IPS DF 4.7 (cell line): Measurements from ENCODE around the gene AKT3.
"Not testable (repeated sequence)": the region's sequence is repeated elsewhere in the genome, so short reads cannot be mapped to it uniquely, and the experiment has no call there.

Experiments used
- DNase-seq: peaks from one replicate; pipeline ENCODE4 v3.0.0-alpha.2; 2013; ENCODE audit warnings: low spot score; ENCODE audit errors: extremely low read depth

The AKT3 gene

GRCh38 chr1:243842161-243842560 lies 7.9 kb downstream of the AKT3 start:
- DNase-seq = no peak

DNA sequence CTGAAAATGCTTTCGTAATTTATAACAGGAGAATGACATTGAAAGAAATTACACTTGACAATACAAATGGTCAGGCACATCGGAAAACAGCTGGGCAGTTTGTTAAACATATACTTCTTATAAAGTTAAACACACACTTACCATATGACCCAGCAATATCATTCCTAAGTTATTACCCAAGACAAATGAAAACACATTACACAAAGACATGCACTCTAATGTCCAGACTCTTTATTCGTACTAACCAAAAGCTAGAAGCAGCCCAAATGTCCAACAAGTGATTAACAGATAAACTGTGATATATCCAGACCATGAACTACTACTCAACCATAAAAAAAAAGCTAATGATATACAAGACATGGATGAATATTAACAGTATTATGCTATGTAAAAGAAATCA lies 8.5 kb downstream of the AKT3 start:
- no peak for DNase-seq

GRCh38 chr1:243837907-243838535 lies 12.0 kb downstream of the AKT3 start:
- DNase-seq = no peak

GRCh38 chr1:243834130-243834529 lies 15.9 kb downstream of the AKT3 start:
- DNase-seq = no peak

DNA sequence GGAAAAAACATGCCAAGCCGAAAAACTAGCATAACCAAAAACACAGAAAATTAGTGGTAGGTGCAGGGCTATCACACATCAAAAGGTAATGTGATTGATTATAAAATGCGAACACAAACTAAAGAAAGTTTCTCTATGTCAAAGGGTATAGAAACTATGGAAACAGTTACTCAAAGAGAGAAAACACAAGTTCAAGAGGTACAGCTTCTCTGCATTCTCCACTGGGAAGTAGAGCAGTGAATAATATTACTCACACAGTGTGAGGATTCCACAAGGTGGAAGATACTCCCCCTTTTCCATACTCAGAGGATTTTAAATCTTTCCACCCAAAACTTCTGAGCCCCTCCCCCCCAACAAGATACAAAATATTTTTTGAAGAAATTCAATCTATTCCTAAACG lies 18.6 kb downstream of the AKT3 start:
- DNase-seq = no peak

DNA sequence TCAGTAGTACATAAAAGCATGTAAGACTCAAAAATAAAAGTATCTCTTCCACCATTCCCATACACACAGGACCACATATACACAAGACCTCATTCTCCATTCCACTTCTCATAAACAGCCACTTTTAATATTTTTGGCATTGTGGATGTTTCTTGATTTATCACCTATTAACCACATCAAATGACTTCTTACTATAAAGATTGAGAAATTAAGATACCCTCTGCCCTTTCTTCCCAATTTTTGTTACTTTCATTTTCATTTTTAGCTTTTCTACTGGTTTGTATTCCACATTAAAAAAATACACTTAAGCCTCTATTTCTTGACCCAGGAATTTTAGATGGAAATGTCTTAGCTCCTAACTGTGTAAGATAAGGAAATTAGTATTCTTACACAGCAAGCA lies 22.8 kb downstream of the AKT3 start:
- DNase-seq = no peak

DNA sequence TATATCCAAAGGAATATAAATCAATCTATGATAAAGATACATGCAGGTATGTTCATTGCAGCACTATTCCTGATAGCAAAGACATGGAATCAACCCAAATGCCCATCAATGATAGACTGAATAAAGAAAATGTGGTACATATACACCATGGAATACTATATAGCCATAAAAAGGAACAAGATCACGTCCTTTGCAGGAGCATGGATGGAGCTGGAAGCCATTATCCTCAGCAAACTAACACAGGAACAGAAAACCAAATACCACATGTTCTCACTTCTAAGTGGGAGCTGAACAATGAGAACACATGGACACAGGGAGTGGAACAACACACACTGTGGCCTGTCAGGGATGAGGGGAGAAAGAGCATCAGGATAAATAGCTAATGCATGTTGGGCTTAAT lies 25.1 kb downstream of the AKT3 start:
- DNase-seq = not testable (repeated sequence)

DNA sequence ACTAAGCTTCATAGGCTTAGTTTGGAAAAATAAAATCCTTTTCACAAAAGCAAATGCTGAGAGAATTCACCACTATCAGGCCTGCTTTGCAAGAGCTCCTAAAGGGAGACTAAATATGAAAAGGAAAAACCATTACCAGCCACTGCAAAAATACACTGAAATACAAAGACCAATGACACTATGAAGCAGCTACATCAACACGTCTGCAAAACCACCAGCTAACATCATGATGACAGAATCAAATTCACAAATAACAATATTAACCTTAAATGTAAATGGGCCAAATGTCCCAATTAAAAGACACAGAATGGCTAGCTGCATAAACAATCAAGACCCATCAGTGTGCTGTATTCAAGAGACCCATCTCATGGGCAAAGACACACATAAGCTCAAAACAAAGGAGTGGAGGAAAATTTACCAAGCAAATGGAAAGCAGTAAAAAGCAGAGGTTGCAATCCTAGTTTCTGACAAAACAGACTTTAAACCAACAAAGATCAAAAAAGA lies 28.8 kb downstream of the AKT3 start:
- no peak for DNase-seq

GRCh38 chr1:243819438-243819839 lies 30.6 kb downstream of the AKT3 start:
- no peak for DNase-seq

DNA sequence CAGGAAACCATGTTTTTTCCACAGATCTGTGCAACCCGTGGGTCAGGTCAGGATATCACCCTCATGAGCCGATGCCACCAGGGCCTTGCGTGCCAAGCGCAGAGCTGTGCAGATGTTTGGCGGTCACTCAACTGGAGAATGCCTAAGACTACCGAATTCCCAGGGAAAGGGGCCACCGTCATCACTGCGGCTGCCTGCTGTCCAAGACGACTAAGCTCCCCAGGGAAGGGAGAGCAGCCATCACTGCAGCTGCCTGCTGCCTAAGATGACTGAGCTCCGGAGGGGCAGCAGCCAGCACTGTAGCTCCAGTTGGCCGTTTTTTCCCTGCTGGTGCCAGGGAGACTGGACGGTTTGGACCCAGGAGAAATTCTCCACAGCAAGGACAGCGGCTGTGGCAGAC lies 31.1 kb downstream of the AKT3 start:
- DNase-seq = no peak

- DNase-seq = no peak
These were observed 35.3 kb downstream of the AKT3 start for GRCh38 chr1:243814718-243815117.

DNA sequence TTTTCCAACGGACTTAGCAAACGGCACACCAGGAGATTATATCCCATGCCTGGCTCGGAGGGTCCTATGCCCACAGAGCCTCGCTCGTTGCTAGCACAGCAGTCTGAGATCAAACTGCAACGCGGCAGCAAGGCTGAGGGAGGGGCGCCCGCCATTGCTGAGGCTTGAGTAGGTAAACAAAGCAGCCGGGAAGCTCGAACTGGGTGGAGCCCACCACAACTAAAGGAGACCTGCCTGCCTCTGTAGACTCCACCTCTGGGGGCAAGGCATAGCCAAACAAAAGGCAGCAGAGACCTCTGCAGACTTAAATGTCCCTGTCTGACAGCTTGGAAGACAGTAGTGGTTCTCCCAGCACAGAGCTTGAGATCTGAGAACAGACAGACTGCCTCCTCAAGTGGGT lies 42.7 kb downstream of the AKT3 start:
- DNase-seq = not testable (repeated sequence)

DNA sequence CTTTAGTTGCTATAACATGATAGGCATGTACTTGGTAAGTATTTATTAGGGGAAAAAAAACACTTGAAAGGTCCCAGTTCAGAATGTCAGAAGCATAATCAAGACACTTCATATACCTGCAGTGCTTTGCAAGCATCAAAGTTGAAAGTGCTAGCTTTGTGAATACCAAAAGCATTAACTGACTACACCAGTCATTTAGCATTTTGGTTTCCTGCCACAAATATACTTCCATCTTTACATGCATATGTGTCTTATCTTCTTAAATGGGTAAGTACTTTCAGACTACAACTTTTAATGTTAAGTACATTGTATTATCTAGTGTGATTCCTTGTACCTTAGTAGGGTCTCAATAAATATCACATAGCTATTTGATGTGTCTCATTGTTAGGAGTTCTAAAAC lies 43.7 kb downstream of the AKT3 start:
- no peak for DNase-seq

DNA sequence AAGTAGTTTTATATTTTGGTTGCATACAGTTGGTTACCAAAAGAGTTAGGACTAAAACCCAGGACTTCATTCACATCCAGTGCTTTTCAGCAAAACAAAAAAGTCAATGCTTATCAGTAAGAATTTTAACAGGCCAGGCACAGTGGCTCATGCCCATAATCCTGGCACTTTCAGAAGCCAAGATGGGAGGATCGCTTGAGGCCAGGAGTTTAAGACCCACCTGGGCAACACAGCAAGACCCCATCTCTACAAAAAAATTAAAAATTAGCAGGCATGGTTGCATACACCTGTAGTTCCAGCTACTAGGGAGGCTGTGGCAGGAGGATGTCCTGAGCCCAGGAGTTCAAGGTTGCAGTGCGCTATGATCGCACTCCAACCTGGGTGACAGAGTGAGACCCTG lies 47.3 kb downstream of the AKT3 start:
- DNase-seq = no peak

- no peak for DNase-seq
These were observed 48.7 kb downstream of the AKT3 start for GRCh38 chr1:243801378-243801777.

DNA sequence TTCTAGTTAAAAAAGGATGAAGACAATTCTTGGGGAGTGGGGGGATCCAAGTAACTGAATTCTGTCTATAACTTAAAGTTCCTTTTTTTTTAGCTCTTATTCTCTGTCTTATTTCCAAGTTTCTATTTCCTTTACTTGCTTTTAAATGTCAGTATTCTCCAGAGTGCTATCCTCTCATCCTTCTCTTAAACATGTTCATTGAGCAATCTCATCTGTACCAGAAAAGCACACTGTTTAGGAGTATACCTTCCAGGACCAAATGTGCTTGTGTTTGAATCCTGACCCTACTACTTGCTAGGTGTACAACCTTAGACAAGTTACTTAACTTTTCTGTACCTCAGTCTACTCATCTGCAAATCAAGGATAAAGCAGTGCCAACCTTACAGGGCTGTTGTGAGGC lies 50.1 kb downstream of the AKT3 start:
- DNase-seq = no peak

GRCh38 chr1:243798726-243799125 lies 51.3 kb downstream of the AKT3 start:
- no peak for DNase-seq

DNA sequence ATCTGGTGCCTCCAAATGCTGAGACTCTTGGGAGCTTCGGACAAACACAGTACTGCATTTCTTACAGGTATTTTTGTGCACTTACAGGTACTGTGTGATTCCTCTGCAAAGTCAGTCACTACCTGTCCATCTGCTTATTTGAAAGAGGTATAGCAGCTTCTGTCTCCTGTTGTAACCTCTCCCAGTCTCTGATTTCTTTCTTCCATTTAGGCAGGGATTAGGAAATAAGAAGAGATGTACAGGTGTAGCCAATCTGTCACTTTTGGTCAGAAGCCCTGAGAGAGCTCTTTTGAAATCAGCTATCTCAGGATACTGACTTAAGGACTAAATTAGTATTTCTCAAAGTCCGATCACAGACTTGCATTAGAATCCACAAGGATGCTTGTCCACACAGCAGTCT lies 54.0 kb downstream of the AKT3 start:
- no peak for DNase-seq

GRCh38 chr1:243793298-243793697 lies 56.7 kb downstream of the AKT3 start:
- no peak for DNase-seq

DNA sequence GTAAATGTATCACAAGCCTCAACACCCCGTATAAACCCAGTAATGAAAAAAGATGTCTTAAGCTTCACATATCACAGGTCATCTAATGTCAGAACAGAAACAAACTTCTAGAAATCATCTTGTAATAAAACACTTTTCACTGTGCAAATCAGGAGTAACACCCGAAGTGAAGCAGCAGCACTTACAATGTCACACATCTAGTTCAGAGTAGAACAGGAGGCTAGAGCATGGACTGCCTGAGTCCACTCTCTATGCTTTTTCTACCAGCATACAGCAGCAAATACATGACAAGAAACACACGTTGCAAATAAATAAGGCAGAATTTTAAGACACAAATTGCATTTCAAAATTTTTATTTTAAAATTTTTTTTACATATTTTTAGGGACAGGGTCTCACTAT lies 57.2 kb downstream of the AKT3 start:
- DNase-seq = no peak

GRCh38 chr1:243792401-243792800 lies 57.6 kb downstream of the AKT3 start:
- DNase-seq = no peak

GRCh38 chr1:243791586-243792267 lies 58.3 kb downstream of the AKT3 start:
- no peak for DNase-seq

- DNase-seq = no peak
These were observed 59.6 kb downstream of the AKT3 start for GRCh38 chr1:243790404-243790803.
